Astrocyte of the spinal cord (primary cell): ENCODE measurements around the gene GART.

Experiments used
- DNase-seq: peaks from one replicate; pipeline ENCODE4 v3.0.0; 2011; ENCODE audit warnings: low read depth, low spot score
- H3K4me3 ChIP-seq: 2 replicates; pipeline ENCODE4 v1.5.1; 2011; ENCODE audit warnings: low read depth, mild to moderate bottlenecking, low read length, moderate library complexity
- in situ Hi-C: cut with HindIII; loops from 2 replicates; pipeline ENCODE4 v1.10.0; 2017; ENCODE audit warnings: low sequenced_read_pairs
- TF ChIP-seq, protein P1 (sequence below): IDR thresholded peaks from 2 replicates; pipeline ENCODE4 v1.5.1; 2012; ENCODE audit warnings: low read depth, mild to moderate bottlenecking, low read length, inconsistent platforms

The GART gene

GRCh38 chr21:33458861-33459260 lies 83.1 kb downstream of the GART start:
- in situ Hi-C loops: no loop called here

DNA sequence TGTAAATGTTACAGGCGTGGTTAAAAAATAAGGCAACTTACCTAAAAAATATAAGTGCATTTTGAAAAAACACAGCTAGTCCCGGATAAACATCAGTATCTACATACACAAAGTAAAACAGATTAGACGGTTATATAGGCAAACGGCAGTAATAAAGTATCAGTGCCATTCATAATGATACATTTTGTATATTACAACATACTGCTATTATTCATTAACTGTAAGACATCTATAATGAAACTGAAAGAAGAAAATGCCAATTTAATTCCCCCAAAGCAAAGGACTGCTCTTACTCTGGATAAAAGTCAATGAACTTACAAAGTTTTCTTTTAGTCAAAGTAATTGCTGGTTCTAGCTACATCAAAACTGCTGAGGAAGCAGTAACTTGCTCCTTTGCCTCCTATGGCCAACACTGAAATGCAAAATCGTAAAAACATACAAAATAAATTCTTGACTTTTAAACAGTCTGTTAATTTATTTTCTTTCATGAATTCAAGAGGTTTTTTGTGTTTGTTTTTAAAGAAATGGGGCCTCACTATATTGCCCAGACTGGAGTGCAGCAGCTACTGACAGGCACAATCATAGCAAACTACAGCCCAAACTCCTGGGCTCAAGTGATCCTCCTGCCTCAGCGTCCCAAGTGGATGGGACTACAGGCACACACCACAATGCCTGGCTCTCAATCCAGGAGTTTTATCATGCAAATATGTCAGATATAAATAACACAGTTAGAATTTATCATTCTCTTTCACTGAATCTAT lies 86.1 kb downstream of the GART start:
- no peak for DNase-seq
- in situ Hi-C loops: no loop called here
- TF ChIP-seq, protein P1, sequence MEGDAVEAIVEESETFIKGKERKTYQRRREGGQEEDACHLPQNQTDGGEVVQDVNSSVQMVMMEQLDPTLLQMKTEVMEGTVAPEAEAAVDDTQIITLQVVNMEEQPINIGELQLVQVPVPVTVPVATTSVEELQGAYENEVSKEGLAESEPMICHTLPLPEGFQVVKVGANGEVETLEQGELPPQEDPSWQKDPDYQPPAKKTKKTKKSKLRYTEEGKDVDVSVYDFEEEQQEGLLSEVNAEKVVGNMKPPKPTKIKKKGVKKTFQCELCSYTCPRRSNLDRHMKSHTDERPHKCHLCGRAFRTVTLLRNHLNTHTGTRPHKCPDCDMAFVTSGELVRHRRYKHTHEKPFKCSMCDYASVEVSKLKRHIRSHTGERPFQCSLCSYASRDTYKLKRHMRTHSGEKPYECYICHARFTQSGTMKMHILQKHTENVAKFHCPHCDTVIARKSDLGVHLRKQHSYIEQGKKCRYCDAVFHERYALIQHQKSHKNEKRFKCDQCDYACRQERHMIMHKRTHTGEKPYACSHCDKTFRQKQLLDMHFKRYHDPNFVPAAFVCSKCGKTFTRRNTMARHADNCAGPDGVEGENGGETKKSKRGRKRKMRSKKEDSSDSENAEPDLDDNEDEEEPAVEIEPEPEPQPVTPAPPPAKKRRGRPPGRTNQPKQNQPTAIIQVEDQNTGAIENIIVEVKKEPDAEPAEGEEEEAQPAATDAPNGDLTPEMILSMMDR: no peak
- no peak overlapping the region for H3K4me3 ChIP-seq

More at GRCh38 chr21:33458861-33459260, 83.1 kb downstream of the GART start:
- DNase-seq: no peak
- TF ChIP-seq, protein P1: no peak
- H3K4me3 ChIP-seq: no peak overlapping the region
